Endothelial cell of hepatic sinusoid (primary cell): ENCODE results near the gene CDH15.

ENCODE experiments used
- in situ Hi-C: cut with HindIII; loops from 2 replicates; pipeline ENCODE4 v1.10.0; 2017; ENCODE audit warnings: low sequenced_read_pairs

Gene CDH15

GRCh38 chr16:89139907-89140361 lies 31.6 kb upstream of the CDH15 start:
- in situ Hi-C loops = loop anchor here (10.0 kb wide), 1 partner anchor 115 kb away; no protein-coding TSS in a partner anchor

DNA sequence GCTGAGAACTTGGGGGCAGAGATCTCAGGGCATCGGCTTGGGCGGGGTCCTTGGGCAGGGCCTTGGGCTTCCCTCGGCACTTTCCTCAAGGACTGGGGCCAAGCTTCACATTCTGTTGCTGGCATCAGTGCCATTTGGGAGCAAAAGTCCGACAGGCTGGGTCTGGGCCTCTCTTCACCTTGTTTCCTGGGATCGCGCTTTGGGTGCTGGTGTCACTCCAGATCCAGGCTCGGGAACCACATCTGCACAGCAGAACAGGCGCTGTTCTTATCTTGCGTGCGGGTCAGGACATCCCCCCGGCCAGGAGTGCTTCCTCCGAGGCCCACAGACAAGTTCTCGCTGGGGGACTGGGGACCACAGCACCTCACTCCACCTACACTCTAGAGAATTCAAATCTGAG lies 31.1 kb upstream of the CDH15 start:
- in situ Hi-C loops = loop anchor here (10.0 kb wide), 1 partner anchor 116 kb away; no protein-coding TSS in a partner anchor

DNA sequence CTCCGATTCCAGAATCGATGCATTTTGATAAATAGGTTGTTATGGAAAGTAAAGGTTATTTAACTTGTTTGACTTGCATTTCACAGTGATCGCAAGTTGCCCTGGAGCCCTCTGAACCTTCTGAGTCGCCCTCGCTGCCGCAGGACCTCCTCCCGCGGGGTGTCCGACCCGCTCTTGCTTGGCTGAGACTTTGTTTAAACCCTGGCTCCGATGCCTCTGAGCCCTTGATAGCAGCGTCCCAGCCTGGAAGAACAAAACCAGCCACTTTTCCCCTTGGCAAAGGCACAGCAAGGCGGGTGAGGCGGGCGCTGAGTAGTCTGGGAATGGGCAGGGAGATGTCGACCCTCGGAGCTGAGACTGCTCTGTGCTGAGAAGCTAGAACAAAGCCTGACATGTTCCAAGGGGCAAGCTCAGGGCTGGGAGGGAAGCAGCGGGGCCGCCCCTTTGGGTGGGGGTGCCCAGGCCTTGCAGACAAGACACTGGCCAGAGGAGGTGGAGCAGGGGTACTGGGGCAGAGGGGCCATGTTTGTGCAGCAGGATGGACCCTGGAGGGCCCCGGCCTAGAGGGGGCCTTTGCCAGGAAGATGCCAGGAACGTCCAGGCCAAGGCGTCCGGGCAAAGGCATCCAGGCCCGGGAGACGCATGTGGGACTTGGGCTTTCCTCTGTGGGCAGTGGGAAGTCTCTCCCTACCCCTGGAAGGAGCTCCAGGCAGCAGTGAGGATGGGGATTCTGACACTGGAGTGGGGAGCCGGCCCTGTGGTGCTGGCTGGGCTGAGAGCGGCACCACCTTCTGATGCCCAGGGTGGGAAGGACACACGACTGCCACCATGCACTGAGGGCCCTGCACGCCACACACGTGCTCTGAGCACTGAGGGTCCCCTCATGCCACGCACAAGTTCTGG lies 30.3 kb upstream of the CDH15 start:
- in situ Hi-C loops = loop anchor here (10.0 kb wide), 1 partner anchor 116 kb away; no protein-coding TSS in a partner anchor

DNA sequence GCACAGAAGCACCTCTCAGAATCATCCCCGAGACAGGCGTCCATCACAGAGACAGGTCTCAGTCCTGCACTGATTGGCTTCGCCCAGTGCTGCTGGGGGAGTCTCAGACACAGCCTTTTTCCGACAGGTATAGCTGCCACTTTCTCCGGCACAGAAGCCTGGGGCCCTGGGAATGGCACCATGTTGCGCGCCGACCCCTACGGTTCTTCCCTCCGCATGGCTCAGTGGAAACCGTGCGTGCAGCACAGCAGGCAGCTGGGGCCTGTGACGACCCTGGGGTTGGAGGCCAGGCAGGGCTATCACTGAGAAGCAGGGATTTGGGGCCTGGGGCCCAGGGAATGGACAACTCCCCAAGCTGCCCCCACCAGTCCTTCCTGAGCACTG lies 29.7 kb upstream of the CDH15 start:
- in situ Hi-C loops = loop anchor here (10.0 kb wide), 1 partner anchor 117 kb away; no protein-coding TSS in a partner anchor

- in situ Hi-C loops = loop anchor here (10.0 kb wide), 1 partner anchor 118 kb away; no protein-coding TSS in a partner anchor
These were observed 28.9 kb upstream of the CDH15 start for GRCh38 chr16:89142474-89143195.

DNA sequence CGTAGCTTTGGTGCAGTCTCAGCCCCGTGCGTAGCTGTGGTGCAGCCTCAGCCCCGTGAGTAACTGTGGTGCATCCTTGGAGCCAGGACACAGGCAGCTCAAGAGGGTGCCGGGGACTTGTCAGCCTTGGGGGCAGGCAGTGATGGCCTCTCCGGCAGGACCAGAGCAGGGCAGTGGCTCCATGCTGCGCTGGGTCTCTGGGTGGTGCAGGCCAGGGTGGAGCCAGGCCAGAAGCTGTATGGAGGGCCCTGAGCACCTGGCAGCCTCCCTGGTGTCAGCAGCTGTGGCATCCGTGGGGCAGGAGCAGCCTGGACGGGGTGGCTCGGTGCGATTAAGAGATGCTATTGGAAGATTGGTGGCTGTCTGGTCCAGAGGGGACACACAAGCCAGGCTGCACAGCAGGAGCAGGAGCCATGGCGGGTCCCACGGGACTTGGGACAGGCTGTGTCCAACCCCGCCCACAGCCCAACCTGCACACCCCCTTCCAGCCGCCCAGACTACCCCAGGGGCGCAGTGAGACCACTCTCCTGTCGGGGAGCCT lies 28.3 kb upstream of the CDH15 start:
- in situ Hi-C loops = loop anchor here (10.0 kb wide), 1 partner anchor 118 kb away; no protein-coding TSS in a partner anchor

- in situ Hi-C loops = loop anchor here (10.0 kb wide), 1 partner anchor 119 kb away; no protein-coding TSS in a partner anchor
These were observed 27.5 kb upstream of the CDH15 start for GRCh38 chr16:89143911-89144675.

- in situ Hi-C loops = loop anchor here (10.0 kb wide), 1 partner anchor 120 kb away; no protein-coding TSS in a partner anchor
These were observed 26.9 kb upstream of the CDH15 start for GRCh38 chr16:89144681-89145080.

GRCh38 chr16:89145406-89146161 lies 26.0 kb upstream of the CDH15 start:
- in situ Hi-C loops = loop anchor here (10.0 kb wide), 1 partner anchor 121 kb away; no protein-coding TSS in a partner anchor

GRCh38 chr16:89146211-89147005 lies 25.1 kb upstream of the CDH15 start:
- in situ Hi-C loops = loop anchor here (10.0 kb wide), 1 partner anchor 122 kb away; no protein-coding TSS in a partner anchor

DNA sequence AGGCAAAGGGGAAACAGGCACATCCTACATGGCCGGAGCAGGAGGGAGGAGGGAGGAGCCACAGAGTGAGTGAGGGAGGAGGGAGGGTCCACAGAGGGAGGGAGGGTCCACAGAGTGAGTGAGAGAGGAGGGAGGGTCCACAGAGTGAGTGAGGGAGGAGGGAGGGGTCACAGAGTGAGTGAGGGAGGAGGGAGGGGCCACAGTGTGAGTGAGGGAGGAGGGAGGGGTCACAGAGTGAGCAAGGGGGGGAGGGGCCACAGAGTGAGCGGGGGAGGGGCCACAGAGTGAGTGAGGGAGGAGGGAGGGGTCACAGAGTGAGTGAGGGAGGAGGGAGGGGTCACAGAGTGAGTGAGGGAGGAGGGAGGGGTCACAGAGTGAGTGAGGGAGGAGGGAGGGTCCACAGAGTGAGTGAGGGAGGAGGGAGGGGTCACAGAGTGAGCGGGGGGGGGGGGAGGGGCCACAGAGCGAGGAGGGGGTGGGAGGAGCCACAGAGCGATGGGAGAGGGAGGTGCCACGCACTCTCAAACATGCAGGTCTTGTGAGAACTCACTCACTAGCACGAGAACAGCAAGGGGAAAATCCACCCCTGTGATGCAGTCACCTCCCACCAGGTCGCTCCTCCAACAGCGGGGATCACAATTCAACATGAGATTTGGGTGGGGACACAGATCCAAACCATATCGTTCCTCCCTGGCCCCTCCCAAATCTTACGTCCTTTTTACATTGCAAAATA lies 24.3 kb upstream of the CDH15 start:
- in situ Hi-C loops = loop anchor here (10.0 kb wide), 1 partner anchor 122 kb away; no protein-coding TSS in a partner anchor

GRCh38 chr16:89149386-89149785 lies 22.2 kb upstream of the CDH15 start:
- in situ Hi-C loops = loop anchor here (10.0 kb wide), 1 partner anchor 125 kb away; no protein-coding TSS in a partner anchor

DNA sequence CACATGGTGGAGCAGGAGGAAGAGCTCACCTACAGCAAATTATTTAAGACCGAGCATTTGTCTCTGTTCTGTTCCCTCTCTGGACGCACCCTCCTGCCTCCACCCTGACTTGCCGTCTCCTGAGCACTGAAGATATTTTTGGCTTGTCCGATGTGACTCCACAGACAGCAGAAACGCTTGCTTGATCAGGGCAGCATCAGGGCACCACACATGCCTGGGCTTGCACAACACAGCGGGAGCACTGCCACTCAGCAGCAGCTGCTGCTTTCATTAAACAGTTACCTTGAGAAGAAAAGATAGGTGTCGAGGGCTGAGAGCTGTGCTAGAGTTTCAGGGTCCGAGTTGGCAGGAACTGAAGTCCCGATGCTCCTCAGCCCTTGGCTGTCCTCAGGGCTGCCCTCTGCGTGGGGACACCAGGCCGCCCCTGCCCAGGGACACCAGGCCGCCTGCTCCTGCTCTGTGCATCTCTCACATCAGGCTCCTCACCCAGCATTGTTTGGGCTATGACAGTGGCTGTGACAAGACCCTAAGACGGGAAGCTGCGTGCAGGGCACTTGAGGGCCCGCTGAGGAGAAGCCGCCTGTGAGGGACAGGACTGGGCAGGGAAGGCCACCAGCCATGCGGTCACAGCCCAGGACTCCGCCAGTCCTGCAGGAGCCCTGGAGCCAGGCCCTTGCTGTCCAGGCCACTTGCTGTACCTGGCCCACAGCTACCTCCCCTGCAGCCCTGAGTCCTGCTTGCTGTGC lies 21.3 kb upstream of the CDH15 start:
- in situ Hi-C loops = no loop called here

DNA sequence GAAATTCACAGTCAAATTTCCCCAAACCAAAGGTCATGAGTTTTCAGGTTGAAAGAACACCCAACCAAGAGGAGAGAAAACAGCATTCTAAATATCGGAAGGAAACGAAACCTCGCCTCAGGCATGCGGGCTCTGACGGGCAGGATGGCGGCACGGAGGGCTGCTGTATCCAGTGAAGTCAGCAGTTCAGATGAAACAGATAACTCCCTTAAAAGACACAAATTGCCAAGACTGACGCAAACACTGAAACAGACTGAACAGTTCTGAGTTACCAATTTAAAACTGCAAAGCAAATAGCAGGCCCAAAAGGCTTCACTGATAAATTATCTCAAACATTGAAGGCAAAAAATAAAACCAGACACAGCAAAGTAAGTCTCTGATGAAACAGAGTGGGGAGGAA lies 20.6 kb upstream of the CDH15 start:
- in situ Hi-C loops = no loop called here

DNA sequence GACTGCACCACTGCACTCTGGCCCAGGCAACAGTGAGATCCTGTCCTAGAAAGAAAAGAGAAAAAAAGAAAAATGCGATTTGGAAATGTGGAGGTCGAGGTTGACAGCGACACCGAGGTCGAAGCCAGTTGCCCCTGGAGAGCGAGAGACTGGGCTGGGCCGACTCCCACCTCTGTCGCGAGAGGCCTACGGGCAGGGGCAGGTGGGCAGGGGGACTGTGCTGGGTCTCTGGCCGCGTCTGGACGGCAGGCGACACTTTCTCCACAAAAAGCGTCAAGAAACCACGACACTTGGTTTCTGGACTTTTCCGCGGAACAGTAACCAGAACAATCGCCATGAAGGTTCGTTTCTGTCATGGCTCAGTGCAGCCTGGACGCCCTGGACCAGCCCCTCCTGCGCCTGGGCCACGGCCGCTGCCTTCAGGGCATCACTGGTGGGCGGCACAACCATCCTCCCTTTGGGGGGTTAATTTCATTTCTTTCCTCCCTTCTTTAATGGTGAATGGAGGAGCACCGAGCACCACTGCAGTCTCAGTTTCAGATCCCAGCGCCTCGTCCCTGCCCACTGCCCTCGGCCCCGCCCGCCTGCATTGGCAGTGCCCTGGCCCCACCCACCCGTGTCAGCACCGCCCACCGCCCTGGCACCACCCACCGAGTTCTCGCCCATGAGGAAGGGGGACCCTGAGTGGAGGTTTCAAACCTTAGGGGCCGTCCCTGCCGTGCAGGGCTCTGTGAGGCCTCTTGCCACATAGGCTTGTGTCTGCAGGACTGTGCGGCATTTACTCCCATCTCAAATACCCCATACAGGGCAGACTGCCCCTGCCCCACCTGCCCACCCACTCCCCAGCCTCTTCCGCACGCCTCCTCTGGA lies 18.5 kb upstream of the CDH15 start:
- in situ Hi-C loops = no loop called here

DNA sequence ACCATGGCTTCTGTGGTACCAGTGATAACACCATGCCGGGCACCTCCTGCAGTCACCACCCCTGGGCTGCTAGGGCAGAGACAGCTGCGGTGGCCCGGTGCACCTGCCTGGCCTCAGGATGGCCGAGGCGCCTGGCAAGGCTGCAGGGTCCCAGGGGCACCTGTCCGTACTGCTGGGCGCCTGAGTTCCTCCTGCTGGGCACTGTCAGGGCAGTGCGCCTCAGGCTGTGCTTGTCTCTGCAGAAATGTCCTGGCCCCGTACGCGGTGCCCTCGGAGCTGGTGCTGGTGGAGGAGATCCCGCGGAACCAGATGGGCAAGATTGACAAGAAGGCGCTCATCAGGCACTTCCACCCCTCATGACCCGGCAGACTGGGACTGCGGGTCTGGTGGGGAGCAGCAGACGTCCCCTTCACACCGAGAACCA lies 17.7 kb upstream of the CDH15 start:
- in situ Hi-C loops = no loop called here
